Epithelial cell of prostate (primary cell): ENCODE results near the gene OXT.
"Not testable (repeated sequence)": the region's sequence is repeated elsewhere in the genome, so short reads cannot be mapped to it uniquely, and the experiment has no call there.

Source experiments
- DNase-seq: peaks from one replicate; pipeline ENCODE4 v3.0.0-alpha.2; 2011; ENCODE audit warnings: low read depth, low spot score
- H3K27ac ChIP-seq: fragments of 450-650 bp; 2 replicates; pipeline ENCODE4 v1.5.1; 2017; ENCODE audit warnings: mild to moderate bottlenecking

Gene OXT

GRCh38 chr20:3071610-3072529 is at the start of gene OXT:
OXT (plus strand) TSS chr20:3071620; CDS start chr20:3071656, 36 bp downstream.
- H3K27ac ChIP-seq, result no peak within 1 kb of the TSS
- DNase-seq, result no peak

- DNase-seq, result no peak
Observed at GRCh38 chr20:3021777-3022176, 49.6 kb upstream of the OXT start.

GRCh38 chr20:3022559-3023490 is 48.6 kb upstream of the OXT start:
- not testable (repeated sequence) for DNase-seq, H3K27ac ChIP-seq

More at GRCh38 chr20:3021777-3022176, 49.6 kb upstream of the OXT start:
- no peak overlapping the region for H3K27ac ChIP-seq

- no peak for DNase-seq
- no peak overlapping the region for H3K27ac ChIP-seq
Observed at GRCh38 chr20:3027987-3028386, 43.4 kb upstream of the OXT start.

- H3K27ac ChIP-seq, result no peak overlapping the region
- no peak for DNase-seq
Observed at GRCh38 chr20:3031524-3032147, 39.8 kb upstream of the OXT start.

- no peak overlapping the region for H3K27ac ChIP-seq
- DNase-seq, result no peak
Observed at GRCh38 chr20:3032624-3033023, 38.8 kb upstream of the OXT start.

GRCh38 chr20:3037654-3038053 is 33.8 kb upstream of the OXT start:
- no peak for DNase-seq
- H3K27ac ChIP-seq, result no peak overlapping the region

GRCh38 chr20:3038454-3038853 is 33.0 kb upstream of the OXT start:
- no peak overlapping the region for H3K27ac ChIP-seq
- no peak for DNase-seq

- DNase-seq, result no peak
- H3K27ac ChIP-seq, result no peak overlapping the region
Observed at GRCh38 chr20:3039426-3039825, 32.0 kb upstream of the OXT start.

GRCh38 chr20:3040086-3040485 is 31.3 kb upstream of the OXT start:
- no peak overlapping the region for H3K27ac ChIP-seq
- DNase-seq, result no peak

- H3K27ac ChIP-seq, result no peak overlapping the region
- DNase-seq, result no peak
Observed at GRCh38 chr20:3041854-3042409, 29.5 kb upstream of the OXT start.

- no peak for DNase-seq
Observed at GRCh38 chr20:3042625-3043024, 28.8 kb upstream of the OXT start.

GRCh38 chr20:3043322-3043721 is 28.1 kb upstream of the OXT start, which contains the start of gene GNRH2:
GNRH2 (plus strand) TSS chr20:3043622; CDS start chr20:3044415, 793 bp downstream.
- H3K27ac ChIP-seq, result no peak within 1 kb of the TSS
- DNase-seq, result no peak

More at GRCh38 chr20:3042625-3043024, 28.8 kb upstream of the OXT start:
- no peak overlapping the region for H3K27ac ChIP-seq

GRCh38 chr20:3044336-3044965 is 27.0 kb upstream of the OXT start:
- no peak overlapping the region for H3K27ac ChIP-seq
- no peak for DNase-seq

GRCh38 chr20:3045042-3045815 is 26.2 kb upstream of the OXT start:
- DNase-seq, result no peak
- H3K27ac ChIP-seq, result peak overlapping the region; percentile 64

GRCh38 chr20:3045816-3046676 is 25.4 kb upstream of the OXT start, which contains the start of gene MRPS26:
MRPS26 (plus strand) TSS chr20:3046052; CDS start chr20:3046069, 17 bp downstream.
- H3K27ac ChIP-seq, result peak within 1 kb of the TSS; percentile 64
- no peak for DNase-seq

- no peak for DNase-seq
Observed at GRCh38 chr20:3046677-3047462, 24.6 kb upstream of the OXT start.

More at GRCh38 chr20:3046677-3047462, 24.6 kb upstream of the OXT start:
- peak overlapping the region; percentile 64 for H3K27ac ChIP-seq
